Mammary epithelial cell (primary cell): ENCODE data around the gene DACT3.

ENCODE experiments used
- CTCF ChIP-seq, 2 donors: IDR thresholded peaks in 1 of 2; conservative IDR thresholded peaks in 1 of 2; 2 replicates each; pipeline ENCODE4 v1.5.1; 2011 to 2012; ENCODE audit warnings: inconsistent platforms in 2 of 2, low read length in 2 of 2, mild to moderate bottlenecking in 2 of 2, control low read depth in 1 of 2, low read depth in 1 of 2; ENCODE audit not compliant: insufficient read depth in 1 of 2; ENCODE audit errors: extremely low read depth in 1 of 2
- EZH2 ChIP-seq: IDR thresholded peaks from 2 replicates; pipeline ENCODE4 v1.6.1; 2012; ENCODE audit warnings: low read length, inconsistent platforms, borderline replicate concordance

- TF ChIP-seq CTCF (conservative IDR thresholded peaks at IDR 0.05 in 1 of 2, IDR thresholded peaks at IDR 0.05 in 1 of 2; ENCODE audit: extremely low read depth in 1 of 2, insufficient read depth in 1 of 2, low read depth in 1 of 2, low read length in 2 of 2), result no peak
- no peak for TF ChIP-seq EZH2
Observed at GRCh38 chr19:46610413-46610775, 50.6 kb downstream of the DACT3 start.
